ENCODE measurements around the gene C2orf69.

GRCh38 chr2:199882667-199883066, 28.4 kb upstream of the C2orf69 start:
- TF ChIP-seq, protein P1, sequence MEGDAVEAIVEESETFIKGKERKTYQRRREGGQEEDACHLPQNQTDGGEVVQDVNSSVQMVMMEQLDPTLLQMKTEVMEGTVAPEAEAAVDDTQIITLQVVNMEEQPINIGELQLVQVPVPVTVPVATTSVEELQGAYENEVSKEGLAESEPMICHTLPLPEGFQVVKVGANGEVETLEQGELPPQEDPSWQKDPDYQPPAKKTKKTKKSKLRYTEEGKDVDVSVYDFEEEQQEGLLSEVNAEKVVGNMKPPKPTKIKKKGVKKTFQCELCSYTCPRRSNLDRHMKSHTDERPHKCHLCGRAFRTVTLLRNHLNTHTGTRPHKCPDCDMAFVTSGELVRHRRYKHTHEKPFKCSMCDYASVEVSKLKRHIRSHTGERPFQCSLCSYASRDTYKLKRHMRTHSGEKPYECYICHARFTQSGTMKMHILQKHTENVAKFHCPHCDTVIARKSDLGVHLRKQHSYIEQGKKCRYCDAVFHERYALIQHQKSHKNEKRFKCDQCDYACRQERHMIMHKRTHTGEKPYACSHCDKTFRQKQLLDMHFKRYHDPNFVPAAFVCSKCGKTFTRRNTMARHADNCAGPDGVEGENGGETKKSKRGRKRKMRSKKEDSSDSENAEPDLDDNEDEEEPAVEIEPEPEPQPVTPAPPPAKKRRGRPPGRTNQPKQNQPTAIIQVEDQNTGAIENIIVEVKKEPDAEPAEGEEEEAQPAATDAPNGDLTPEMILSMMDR (IDR thresholded peaks at IDR 0.05), result no peak
- TF ChIP-seq EZH2 (IDR thresholded peaks at IDR 0.05; ENCODE audit: borderline replicate concordance, insufficient read depth, low read depth, low read length, poor library complexity, severe bottlenecking), result no peak

All from B cell (primary cell).